MM.1S (cell line): ENCODE measurements around the gene PCDHB9.
"Not testable (repeated sequence)": the region's sequence is repeated elsewhere in the genome, so short reads cannot be mapped to it uniquely, and the experiment has no call there.

Experiments used
- EZH2 ChIP-seq: fragments of 300-600 bp; sonication (generic); optimal IDR thresholded peaks from 2 replicates; pipeline ENCODE3; 2017; ENCODE audit warnings: low read depth, mild to moderate bottlenecking, antibody characterized with exemption, low read length, mixed read lengths
- EZH2phosphoT487 ChIP-seq: fragments of 300-600 bp; sonication (generic); IDR thresholded peaks from 2 replicates; pipeline ENCODE4 v1.6.1; 2018; ENCODE audit warnings: antibody characterized with exemption, low read length
- TF ChIP-seq, protein P1 (sequence below): fragments of 300-600 bp; sonication (generic); IDR thresholded peaks from 2 replicates; pipeline ENCODE4 v1.5.1; 2016; ENCODE audit warnings: antibody characterized with exemption, low read length, mixed read lengths

- TF ChIP-seq, protein P1, sequence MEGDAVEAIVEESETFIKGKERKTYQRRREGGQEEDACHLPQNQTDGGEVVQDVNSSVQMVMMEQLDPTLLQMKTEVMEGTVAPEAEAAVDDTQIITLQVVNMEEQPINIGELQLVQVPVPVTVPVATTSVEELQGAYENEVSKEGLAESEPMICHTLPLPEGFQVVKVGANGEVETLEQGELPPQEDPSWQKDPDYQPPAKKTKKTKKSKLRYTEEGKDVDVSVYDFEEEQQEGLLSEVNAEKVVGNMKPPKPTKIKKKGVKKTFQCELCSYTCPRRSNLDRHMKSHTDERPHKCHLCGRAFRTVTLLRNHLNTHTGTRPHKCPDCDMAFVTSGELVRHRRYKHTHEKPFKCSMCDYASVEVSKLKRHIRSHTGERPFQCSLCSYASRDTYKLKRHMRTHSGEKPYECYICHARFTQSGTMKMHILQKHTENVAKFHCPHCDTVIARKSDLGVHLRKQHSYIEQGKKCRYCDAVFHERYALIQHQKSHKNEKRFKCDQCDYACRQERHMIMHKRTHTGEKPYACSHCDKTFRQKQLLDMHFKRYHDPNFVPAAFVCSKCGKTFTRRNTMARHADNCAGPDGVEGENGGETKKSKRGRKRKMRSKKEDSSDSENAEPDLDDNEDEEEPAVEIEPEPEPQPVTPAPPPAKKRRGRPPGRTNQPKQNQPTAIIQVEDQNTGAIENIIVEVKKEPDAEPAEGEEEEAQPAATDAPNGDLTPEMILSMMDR, result not testable (repeated sequence)
- not testable (repeated sequence) for TF ChIP-seq EZH2phosphoT487, EZH2
Measured at GRCh38 chr5:141151632-141152031, 35.3 kb upstream of the PCDHB9 start.
